ENCODE data around the gene MYO1F. TPM values are rescaled to one million over a fixed set of nuclear protein-coding genes. Genes with fewer than 3 reads are reported as not detected.
"Not testable (repeated sequence)": the region's sequence is repeated elsewhere in the genome, so short reads cannot be mapped to it uniquely, and the experiment has no call there.

MYO1F gene
- total RNA-seq, 1 donor from 2014 or later, result 8.0 TPM

- intact Hi-C loops (cut with micrococcal nuclease), result no loop called here
- ATAC-seq, result no peak
- DNase-seq, result no peak
Observed at GRCh38 chr19:8605514-8605913, 28.3 kb upstream of the MYO1F start.

- intact Hi-C loops (cut with micrococcal nuclease), result no loop called here
- DNase-seq, result no peak
- ATAC-seq, result no peak
Observed at GRCh38 chr19:8601796-8602195, 24.6 kb upstream of the MYO1F start.

- ATAC-seq (no peak), DNase-seq (no peak)
- intact Hi-C loops (cut with micrococcal nuclease), result no loop called here
Observed at GRCh38 chr19:8600816-8601215, 23.6 kb upstream of the MYO1F start.

GRCh38 chr19:8600064-8600463, 22.8 kb upstream of the MYO1F start:
- intact Hi-C loops (cut with micrococcal nuclease), result no loop called here
- DNase-seq, result no peak
- no peak for ATAC-seq

- no peak for ATAC-seq
- intact Hi-C loops (cut with micrococcal nuclease), result no loop called here
- DNase-seq, result no peak
Observed at GRCh38 chr19:8596168-8596567, 18.9 kb upstream of the MYO1F start.

GRCh38 chr19:8595651-8596050, 18.4 kb upstream of the MYO1F start:
- no peak for DNase-seq
- intact Hi-C loops (cut with micrococcal nuclease), result no loop called here
- no peak for ATAC-seq

GRCh38 chr19:8593931-8594330, 16.7 kb upstream of the MYO1F start:
- no peak for ATAC-seq
- intact Hi-C loops (cut with micrococcal nuclease), result no loop called here
- no peak for DNase-seq

GRCh38 chr19:8592231-8593009, 15.2 kb upstream of the MYO1F start:
- DNase-seq, result peak; percentile 96
- intact Hi-C loops (cut with micrococcal nuclease), result no loop called here
- ATAC-seq, result peak; percentile 91

GRCh38 chr19:8589177-8589714, 12.0 kb upstream of the MYO1F start:
- DNase-seq (no peak), ATAC-seq (no peak)
- intact Hi-C loops (cut with micrococcal nuclease), result no loop called here

- intact Hi-C loops (cut with micrococcal nuclease), result no loop called here
- ATAC-seq (peak; percentile 55), DNase-seq (peak; percentile 71)
Observed at GRCh38 chr19:8585894-8586750, 8.9 kb upstream of the MYO1F start.

GRCh38 chr19:8584965-8585893, 8.0 kb upstream of the MYO1F start:
- ATAC-seq (no peak), DNase-seq (no peak)
- intact Hi-C loops (cut with micrococcal nuclease), result no loop called here

- ATAC-seq (peak; percentile 63), DNase-seq (peak; percentile 88)
- intact Hi-C loops (cut with micrococcal nuclease), result no loop called here
Observed at GRCh38 chr19:8580710-8581281, 3.6 kb upstream of the MYO1F start.

GRCh38 chr19:8578642-8579265, 1.5 kb upstream of the MYO1F start:
- intact Hi-C loops (cut with micrococcal nuclease), result no loop called here
- DNase-seq (peak; percentile 83), ATAC-seq (peak; percentile 45)

GRCh38 chr19:8577741-8578140, 499 bp upstream of the MYO1F start:
- DNase-seq (no peak), ATAC-seq (no peak)
- intact Hi-C loops (cut with micrococcal nuclease), result no loop called here

GRCh38 chr19:8576273-8576993, 809 bp downstream of the MYO1F start:
- DNase-seq, result no peak
- intact Hi-C loops (cut with micrococcal nuclease), result no loop called here
- ATAC-seq, result peak; percentile 46

- DNase-seq (no peak), ATAC-seq (peak; percentile 23)
- intact Hi-C loops (cut with micrococcal nuclease), result no loop called here
Observed at GRCh38 chr19:8575467-8575997, 1.7 kb downstream of the MYO1F start.

- DNase-seq; intact Hi-C loops (cut with micrococcal nuclease); ATAC-seq: not testable (repeated sequence)
Observed at GRCh38 chr19:8574619-8574922, 2.7 kb downstream of the MYO1F start.

GRCh38 chr19:8573316-8573715, 3.9 kb downstream of the MYO1F start:
- intact Hi-C loops (cut with micrococcal nuclease), result no loop called here
- no peak for DNase-seq

More at GRCh38 chr19:8573316-8573715, 3.9 kb downstream of the MYO1F start:
- ATAC-seq, result no peak

Measured in left ventricle myocardium superior (tissue), 1 donor.